Measurements from ENCODE around the gene PLEKHD1. TPM values are rescaled to one million over a fixed set of nuclear protein-coding genes. Genes with fewer than 3 reads are reported as not detected.

PLEKHD1 gene
- total and polyA plus RNA-seq, 9 of the 15 experiments (the other 6 are each of a cell fraction or from before 2014, with no cell fraction given), result not detected

DNA sequence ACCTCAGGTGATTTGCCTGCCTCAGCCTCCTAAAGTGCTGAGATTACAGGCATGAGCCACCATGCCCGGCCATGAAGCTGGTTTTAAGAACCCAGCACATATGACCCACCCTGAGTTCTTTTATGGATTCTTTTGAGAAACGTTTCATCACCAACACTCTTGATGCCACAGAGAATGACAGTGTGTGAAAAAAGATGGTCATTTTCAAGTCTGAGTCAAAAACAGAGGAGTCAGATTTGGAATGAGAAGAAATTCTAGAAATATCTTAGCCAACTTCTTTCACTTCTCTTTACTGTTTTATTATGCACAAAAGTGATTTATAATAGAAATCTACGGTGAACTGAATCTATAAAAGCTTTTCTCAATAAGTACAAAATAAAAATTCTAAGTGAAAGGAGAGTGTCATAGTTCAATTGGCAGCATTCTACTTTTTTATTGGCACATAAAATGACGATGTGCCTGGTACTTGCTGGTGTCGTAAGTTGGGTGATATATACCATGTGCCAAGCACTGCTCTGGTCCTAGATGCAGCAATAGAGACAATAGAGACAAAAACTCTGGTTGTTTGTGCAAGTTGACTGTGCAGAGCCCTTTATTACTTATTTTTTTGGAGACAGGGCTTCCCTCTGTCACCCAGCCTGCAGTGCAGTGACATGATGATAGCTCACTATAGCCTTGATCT is 56.3 kb downstream of the PLEKHD1 start:
- FAIRE-seq, result no peak
- BruUV-seq (replicated peaks), result no TSS peak
- Histone ChIP-seq H3K36me3 (ENCODE audit: control insufficient read depth, insufficient read depth, low read length) (no peaks in the 10 kb centered on the region), H3K4me3 (no peak overlapping the region), H3K4me1 (replicated peaks in 1 of 2; ENCODE audit: control insufficient read depth in 2 of 2, insufficient read depth in 2 of 2, low read length in 2 of 2) (no peaks in the 10 kb centered on the region), H3K27me3 (ENCODE audit: control insufficient read depth in 2 of 2, insufficient read depth in 2 of 2, low read length in 2 of 2) (peaks cover 0 to 27% of the 10 kb centered on the region in 2 experiments; a peak in 4 of 5 replicates), H3K9me3 (replicated peaks; ENCODE audit: control insufficient read depth, insufficient read depth, low read depth, low read length) (no peaks in the 10 kb centered on the region), H2AFZ (ENCODE audit: low read depth, low read length) (no peak overlapping the region), H3K79me2 (ENCODE audit: control insufficient read depth, insufficient read depth, low read length) (no peaks in the 10 kb centered on the region), H3K4me2 (ENCODE audit: insufficient read depth, low read length) (no peak overlapping the region), H3K9me1 (ENCODE audit: control insufficient read depth, insufficient read depth, low read length) (no peaks in the 10 kb centered on the region), H4K20me1 (replicated peaks; ENCODE audit: control insufficient read depth, insufficient read depth, low read length) (no peaks in the 10 kb centered on the region), H3K27ac (ENCODE audit: extremely low read depth, low read depth, low read length) (no peak overlapping the region), H3K9ac (ENCODE audit: insufficient read depth in 1 of 2, low read depth in 2 of 2, low read length in 2 of 2) (no peak overlapping the region)
- 0% methylated on average over 5 of the region's 5 CpGs for WGBS (ENCODE audit: insufficient coverage, low coverage, missing lambda C conversion rate)
- DNase-seq (ENCODE audit: extremely low read depth in 1 of 4, low spot score in 3 of 4), result no peak
- ATAC-seq, result no peak
- intact Hi-C loops (cut with micrococcal nuclease) (no loop called here), in situ Hi-C loops (cut with MboI) (no loop called here)
- CTCF ChIA-PET (ENCODE audit: low intra/inter-chr PET ratio), result no interaction called here
- POLR2A ChIA-PET, result interaction anchor here (1.0 kb wide), 1 partner anchor 268 kb away, joined by 3 read pairs; no protein-coding TSS in a partner anchor
- TF ChIP-seq, protein P1, sequence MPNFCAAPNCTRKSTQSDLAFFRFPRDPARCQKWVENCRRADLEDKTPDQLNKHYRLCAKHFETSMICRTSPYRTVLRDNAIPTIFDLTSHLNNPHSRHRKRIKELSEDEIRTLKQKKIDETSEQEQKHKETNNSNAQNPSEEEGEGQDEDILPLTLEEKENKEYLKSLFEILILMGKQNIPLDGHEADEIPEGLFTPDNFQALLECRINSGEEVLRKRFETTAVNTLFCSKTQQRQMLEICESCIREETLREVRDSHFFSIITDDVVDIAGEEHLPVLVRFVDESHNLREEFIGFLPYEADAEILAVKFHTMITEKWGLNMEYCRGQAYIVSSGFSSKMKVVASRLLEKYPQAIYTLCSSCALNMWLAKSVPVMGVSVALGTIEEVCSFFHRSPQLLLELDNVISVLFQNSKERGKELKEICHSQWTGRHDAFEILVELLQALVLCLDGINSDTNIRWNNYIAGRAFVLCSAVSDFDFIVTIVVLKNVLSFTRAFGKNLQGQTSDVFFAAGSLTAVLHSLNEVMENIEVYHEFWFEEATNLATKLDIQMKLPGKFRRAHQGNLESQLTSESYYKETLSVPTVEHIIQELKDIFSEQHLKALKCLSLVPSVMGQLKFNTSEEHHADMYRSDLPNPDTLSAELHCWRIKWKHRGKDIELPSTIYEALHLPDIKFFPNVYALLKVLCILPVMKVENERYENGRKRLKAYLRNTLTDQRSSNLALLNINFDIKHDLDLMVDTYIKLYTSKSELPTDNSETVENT (CRISPR knock-in tag; IDR thresholded peaks at IDR 0.05), result no peak
- TF ChIP-seq ILK (tag; IDR thresholded peaks at IDR 0.05; ENCODE audit: borderline replicate concordance, low read depth), result no peak
- no peak for TF ChIP-seq U2AF2 (optimal IDR thresholded peaks at IDR 0.05; ENCODE audit: low read depth, low read length)

Measured in K562 (cell line).